H1 (cell line): ENCODE data around the gene USP10. TPM values are rescaled to one million over a fixed set of nuclear protein-coding genes. Genes with fewer than 3 reads are reported as not detected.

Experiments
- CBX5 ChIP-seq: fragments of 300-800, 300-1000 bp; sonication (generic); IDR thresholded peaks from 2 replicates; pipeline ENCODE4 v1.7.1; 2016; ENCODE audit warnings: antibody characterized with exemption, low read length, low read depth
- CREB1 ChIP-seq: IDR thresholded peaks from 2 replicates; pipeline ENCODE4 v1.6.1; 2012; ENCODE audit warnings: inconsistent platforms
- EZH2 ChIP-seq: fragments of 200-600 bp; sonication (generic); IDR thresholded peaks from 2 replicates; pipeline ENCODE4 v1.7.1; 2012; ENCODE audit warnings: low read depth, mild to moderate bottlenecking, moderate library complexity, low read length, inconsistent platforms; ENCODE audit not compliant: severe bottlenecking
- HDAC2 ChIP-seq, 2 experiments: fragments of 300-600 bp in 1 of 2; sonication (generic) in 1 of 2; IDR thresholded peaks; 2 replicates each; pipeline ENCODE4 v1.6.1; 2011 to 2012; ENCODE audit warnings: low read depth in 2 of 2, low read length in 2 of 2, mild to moderate bottlenecking in 2 of 2, moderate library complexity in 2 of 2, borderline replicate concordance in 1 of 2, inconsistent platforms in 1 of 2
- KDM4A ChIP-seq: IDR thresholded peaks from one replicate; pipeline ENCODE4 v1.7.1; 2012; ENCODE audit warnings: low read depth, mild to moderate bottlenecking, moderate library complexity, low read length, inconsistent platforms; ENCODE audit not compliant: severe bottlenecking
- MAFK ChIP-seq: IDR thresholded peaks from 2 replicates; pipeline ENCODE4 v1.6.1; 2012; ENCODE audit warnings: low read depth, mild to moderate bottlenecking, improper control_type of control experiment, low read length
- SAP30 ChIP-seq: fragments of 300-600 bp; sonication (generic); IDR thresholded peaks from 2 replicates; pipeline ENCODE4 v1.7.1; 2012; ENCODE audit warnings: low read length, moderate library complexity, mild to moderate bottlenecking, inconsistent platforms; ENCODE audit not compliant: insufficient read depth, insufficient replicate concordance
- TAF7 ChIP-seq: optimal IDR thresholded peaks from 2 replicates; pipeline ENCODE3; 2011; ENCODE audit warnings: low read depth, mild to moderate bottlenecking, inconsistent platforms, low read length, moderate library complexity, borderline replicate concordance
- TEAD4 ChIP-seq: IDR thresholded peaks from 2 replicates; pipeline ENCODE4 v1.6.1; 2012; ENCODE audit warnings: low read depth, low read length, inconsistent platforms, mixed read lengths
- polyA plus RNA-seq, 7 experiments: library from polyadenylated mRNA; depleted of rRNA in 3 of 7; stranded (reverse) in 5 of 7; unstranded in 2 of 7; fragments of >200 nt in 5 of 7; fragments of 200-250 nt in 2 of 7; gene quantifications; 1 replicate in 5 of 7; 2 replicates in 1 of 7; 4 replicates in 1 of 7; pipeline versions ENCODE4 v1.2.1 to v1.2.3, GENCODE V29; 2011 to 2013; ENCODE audit warnings: missing spikeins in 2 of 7, mixed read lengths in 2 of 7
- total RNA-seq: library from RNA; stranded (reverse); fragmentation: NEBNext Ultra II Directional; extraction: Animal tissue kit (Norgen Biotek cat#: 25700); gene quantifications from 2 replicates; pipeline ENCODE4 v1.2.1, GENCODE V29; 2021

The USP10 gene
- total and polyA plus RNA-seq, 2 of the 8 experiments (the other 6 are each of a cell fraction or from before 2014, with no cell fraction given) = 171 to 195 TPM

DNA sequence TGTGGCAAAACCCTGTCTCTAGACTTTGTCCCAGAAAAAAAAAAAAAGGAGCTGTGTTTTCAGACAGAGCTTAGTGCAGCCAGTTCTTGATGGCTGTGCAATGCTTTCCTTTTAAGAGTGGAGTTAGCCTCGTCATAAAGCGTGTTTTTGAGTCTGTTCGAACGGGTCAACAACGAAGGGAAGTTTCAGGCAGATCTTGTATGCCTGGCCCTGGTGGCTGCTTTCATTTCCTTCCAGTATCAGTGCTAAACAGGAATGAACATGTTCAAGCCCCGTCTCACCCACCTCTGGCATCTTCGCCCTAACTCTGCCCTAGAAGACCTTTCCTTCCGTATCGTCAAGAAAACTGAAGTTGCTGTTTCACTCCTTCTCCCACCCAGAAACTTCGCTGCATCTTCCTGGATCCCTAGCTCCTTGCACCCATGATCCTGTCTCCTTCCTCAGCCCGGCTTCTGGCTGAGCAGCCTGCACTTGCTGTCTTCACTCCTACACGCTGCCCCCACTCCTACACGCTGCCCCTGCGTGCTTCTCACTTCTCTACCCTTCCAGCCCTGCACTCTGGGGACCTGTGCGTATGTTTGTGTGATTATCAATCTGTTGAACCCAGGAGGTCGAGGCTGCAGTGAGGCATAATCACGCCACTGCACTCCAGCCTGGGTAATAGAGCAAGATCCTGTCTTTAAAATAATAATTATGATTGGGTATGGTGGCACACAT is 55.3 kb downstream of the USP10 start (continued):
- TF ChIP-seq HDAC2 (IDR thresholded peaks at IDR 0.05; ENCODE audit: borderline replicate concordance in 1 of 2, low read depth in 2 of 2, low read length in 2 of 2) = no peak
- no peak for TF ChIP-seq TAF7
- no peak for TF ChIP-seq EZH2
- no peak for TF ChIP-seq SAP30
- TF ChIP-seq MAFK = no peak
- no peak for TF ChIP-seq TEAD4
- TF ChIP-seq KDM4A = no peak
- TF ChIP-seq CREB1 = no peak
- no peak for TF ChIP-seq CBX5
